ENCODE data around the gene PHF19.
A peak's percentile ranks its signal among the peaks of the same experiment; 100 is the strongest.

PHF19 gene

GRCh38 chr9:120895951-120896350, 19.0 kb upstream of the PHF19 start:
- H3K27ac ChIP-seq, result no peak overlapping the region
- H3K4me3 ChIP-seq, result no peak overlapping the region
- DNase-seq (ENCODE audit: low spot score), result no peak
- TF ChIP-seq CTCF (IDR thresholded peaks at IDR 0.05), result no peak

- peak overlapping the region; percentile 47 for H3K4me3 ChIP-seq
- DNase-seq (ENCODE audit: low spot score), result no peak
- TF ChIP-seq CTCF (IDR thresholded peaks at IDR 0.05), result no peak
- H3K27ac ChIP-seq, result peak overlapping the region; percentile 79 to 87
These were observed 17.5 kb upstream of the PHF19 start for GRCh38 chr9:120894321-120895148.

GRCh38 chr9:120893611-120894307, 16.8 kb upstream of the PHF19 start:
- no peak for TF ChIP-seq CTCF (IDR thresholded peaks at IDR 0.05)
- Histone ChIP-seq H3K4me3 (no peak overlapping the region), H3K27ac (peak overlapping the region; percentile 79 to 87)
- no peak for DNase-seq (ENCODE audit: low spot score)

- H3K27ac ChIP-seq, result peak overlapping the region in 1 of 2 donors; percentile 79
- no peak overlapping the region for H3K4me3 ChIP-seq
- no peak for DNase-seq (ENCODE audit: low spot score)
- TF ChIP-seq CTCF (IDR thresholded peaks at IDR 0.05), result no peak
These were observed 16.0 kb upstream of the PHF19 start for GRCh38 chr9:120892748-120893610.

- Histone ChIP-seq H3K4me3 (no peak overlapping the region), H3K27ac (peak overlapping the region in 1 of 2 donors; percentile 79)
- no peak for TF ChIP-seq CTCF (IDR thresholded peaks at IDR 0.05)
- no peak for DNase-seq (ENCODE audit: low spot score)
These were observed 15.1 kb upstream of the PHF19 start for GRCh38 chr9:120891884-120892747.

GRCh38 chr9:120891245-120891883, 14.4 kb upstream of the PHF19 start:
- no peak for TF ChIP-seq CTCF (IDR thresholded peaks at IDR 0.05)
- Histone ChIP-seq H3K27ac (peak overlapping the region in 1 of 2 donors; percentile 59), H3K4me3 (no peak overlapping the region)
- no peak for DNase-seq (ENCODE audit: low spot score)

Data from coronary artery (tissue), 2 donors.